Neural cell (in vitro differentiated cells): ENCODE results near the gene ANKS3.

ENCODE experiments used
- EP300 ChIP-seq: fragments of 450-650 bp; conservative IDR thresholded peaks from 2 replicates; pipeline ENCODE4 v1.6.1; 2014; ENCODE audit warnings: antibody characterized with exemption, mild to moderate bottlenecking, moderate library complexity; ENCODE audit not compliant: poor library complexity, severe bottlenecking
- EZH2 ChIP-seq: fragments of 200-600, 300-800 bp; shearing (Covaris generic), sonication (generic); IDR thresholded peaks from 2 replicates; pipeline ENCODE4 v1.6.1; 2014; ENCODE audit warnings: antibody characterized with exemption, low read length, borderline replicate concordance, mild to moderate bottlenecking; ENCODE audit not compliant: insufficient read depth, poor library complexity, severe bottlenecking
- POLR2AphosphoS5 ChIP-seq: IDR thresholded peaks from 2 replicates; pipeline ENCODE4 v1.6.1; 2012
- RAD21 ChIP-seq: fragments of 450-650 bp; conservative IDR thresholded peaks from 2 replicates; pipeline ENCODE4 v1.6.1; 2014; ENCODE audit warnings: antibody characterized with exemption, mild to moderate bottlenecking, moderate library complexity
- TAF1 ChIP-seq: IDR thresholded peaks from 2 replicates; pipeline ENCODE4 v1.6.1; 2012; ENCODE audit warnings: low read depth
- TF ChIP-seq, protein P1 (sequence below): fragments of 450-650 bp; IDR thresholded peaks from 2 replicates; pipeline ENCODE4 v1.5.1; 2014; ENCODE audit warnings: antibody characterized with exemption, mild to moderate bottlenecking, moderate library complexity; ENCODE audit not compliant: poor library complexity, severe bottlenecking
- TF ChIP-seq, protein P2 (sequence below): IDR thresholded peaks from 2 replicates; pipeline ENCODE4 v1.6.1; 2012; ENCODE audit warnings: borderline replicate concordance

DNA sequence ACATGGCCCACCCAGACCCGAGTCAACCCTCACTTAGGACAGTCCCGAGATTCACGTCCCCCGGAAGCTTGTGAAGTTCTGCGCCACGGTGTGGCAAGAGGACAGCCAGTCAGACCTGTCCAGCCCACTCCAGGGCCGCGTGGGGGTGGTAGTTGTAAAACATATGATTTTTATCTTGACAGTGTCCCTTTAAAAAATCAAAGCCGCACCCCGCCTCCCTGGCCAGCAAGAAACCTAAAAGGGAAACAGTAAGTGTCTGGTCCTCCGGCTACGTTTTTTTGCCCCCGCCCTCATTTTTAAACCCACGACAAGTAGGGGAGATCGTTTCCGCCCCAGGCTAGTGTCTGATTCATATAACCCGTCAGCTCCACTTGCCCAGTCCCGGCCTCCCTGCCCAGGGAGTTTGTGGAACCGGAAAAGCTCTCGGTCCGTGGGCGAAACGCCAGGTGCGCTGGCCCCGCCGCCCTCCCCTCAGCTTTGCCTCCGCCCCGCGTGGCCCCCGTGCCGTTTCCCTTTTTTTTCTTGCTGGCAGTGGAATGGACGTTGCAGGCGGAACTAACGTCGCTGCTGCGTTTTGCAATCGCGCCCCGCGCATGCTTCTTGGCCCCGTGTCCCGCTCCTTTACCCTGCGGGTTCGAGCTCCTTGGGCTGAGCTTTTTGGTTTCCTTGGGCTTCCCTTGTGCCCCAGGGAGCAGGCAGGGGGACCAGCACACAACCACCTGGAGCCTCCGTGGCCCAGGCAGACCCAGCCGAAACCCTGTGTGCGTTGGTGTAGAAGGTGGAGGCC lies 54.0 kb downstream of the ANKS3 start:
- TF ChIP-seq POLR2AphosphoS5 (no peak), EZH2 (no peak), EP300 (no peak), TAF1 (no peak), RAD21 (no peak)
- TF ChIP-seq, protein P1, sequence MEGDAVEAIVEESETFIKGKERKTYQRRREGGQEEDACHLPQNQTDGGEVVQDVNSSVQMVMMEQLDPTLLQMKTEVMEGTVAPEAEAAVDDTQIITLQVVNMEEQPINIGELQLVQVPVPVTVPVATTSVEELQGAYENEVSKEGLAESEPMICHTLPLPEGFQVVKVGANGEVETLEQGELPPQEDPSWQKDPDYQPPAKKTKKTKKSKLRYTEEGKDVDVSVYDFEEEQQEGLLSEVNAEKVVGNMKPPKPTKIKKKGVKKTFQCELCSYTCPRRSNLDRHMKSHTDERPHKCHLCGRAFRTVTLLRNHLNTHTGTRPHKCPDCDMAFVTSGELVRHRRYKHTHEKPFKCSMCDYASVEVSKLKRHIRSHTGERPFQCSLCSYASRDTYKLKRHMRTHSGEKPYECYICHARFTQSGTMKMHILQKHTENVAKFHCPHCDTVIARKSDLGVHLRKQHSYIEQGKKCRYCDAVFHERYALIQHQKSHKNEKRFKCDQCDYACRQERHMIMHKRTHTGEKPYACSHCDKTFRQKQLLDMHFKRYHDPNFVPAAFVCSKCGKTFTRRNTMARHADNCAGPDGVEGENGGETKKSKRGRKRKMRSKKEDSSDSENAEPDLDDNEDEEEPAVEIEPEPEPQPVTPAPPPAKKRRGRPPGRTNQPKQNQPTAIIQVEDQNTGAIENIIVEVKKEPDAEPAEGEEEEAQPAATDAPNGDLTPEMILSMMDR = no peak
- TF ChIP-seq, protein P2, sequence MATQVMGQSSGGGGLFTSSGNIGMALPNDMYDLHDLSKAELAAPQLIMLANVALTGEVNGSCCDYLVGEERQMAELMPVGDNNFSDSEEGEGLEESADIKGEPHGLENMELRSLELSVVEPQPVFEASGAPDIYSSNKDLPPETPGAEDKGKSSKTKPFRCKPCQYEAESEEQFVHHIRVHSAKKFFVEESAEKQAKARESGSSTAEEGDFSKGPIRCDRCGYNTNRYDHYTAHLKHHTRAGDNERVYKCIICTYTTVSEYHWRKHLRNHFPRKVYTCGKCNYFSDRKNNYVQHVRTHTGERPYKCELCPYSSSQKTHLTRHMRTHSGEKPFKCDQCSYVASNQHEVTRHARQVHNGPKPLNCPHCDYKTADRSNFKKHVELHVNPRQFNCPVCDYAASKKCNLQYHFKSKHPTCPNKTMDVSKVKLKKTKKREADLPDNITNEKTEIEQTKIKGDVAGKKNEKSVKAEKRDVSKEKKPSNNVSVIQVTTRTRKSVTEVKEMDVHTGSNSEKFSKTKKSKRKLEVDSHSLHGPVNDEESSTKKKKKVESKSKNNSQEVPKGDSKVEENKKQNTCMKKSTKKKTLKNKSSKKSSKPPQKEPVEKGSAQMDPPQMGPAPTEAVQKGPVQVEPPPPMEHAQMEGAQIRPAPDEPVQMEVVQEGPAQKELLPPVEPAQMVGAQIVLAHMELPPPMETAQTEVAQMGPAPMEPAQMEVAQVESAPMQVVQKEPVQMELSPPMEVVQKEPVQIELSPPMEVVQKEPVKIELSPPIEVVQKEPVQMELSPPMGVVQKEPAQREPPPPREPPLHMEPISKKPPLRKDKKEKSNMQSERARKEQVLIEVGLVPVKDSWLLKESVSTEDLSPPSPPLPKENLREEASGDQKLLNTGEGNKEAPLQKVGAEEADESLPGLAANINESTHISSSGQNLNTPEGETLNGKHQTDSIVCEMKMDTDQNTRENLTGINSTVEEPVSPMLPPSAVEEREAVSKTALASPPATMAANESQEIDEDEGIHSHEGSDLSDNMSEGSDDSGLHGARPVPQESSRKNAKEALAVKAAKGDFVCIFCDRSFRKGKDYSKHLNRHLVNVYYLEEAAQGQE = no peak
